PC-3 (cell line): ENCODE results near the gene SNX5. TPM values are rescaled to one million over a fixed set of nuclear protein-coding genes. Genes with fewer than 3 reads are reported as not detected.

Experiments
- ATAC-seq: fragments of 200-7000 bp; cut with Tn5 transposase; 2 replicates; pipeline ENCODE4 v1.9.1; 2020; ENCODE audit warnings: mild to moderate bottlenecking, moderate library complexity
- BruUV-seq: library from RNA; stranded (reverse); fragments of 400-500 nt; replicated peaks from 2 replicates; lab custom pipeline; 2021; lab: Mats Ljungman, UMichigan
- CTCF ChIA-PET: fragments of 300-600 bp; sonication (Branson Sonifier 250); formaldehyde crosslinking; loops from one replicate; lab custom pipeline; 2022; ENCODE audit warnings: antibody characterized with exemption; lab: Charles Lee
- POLR2A ChIA-PET: fragments of 300-600 bp; sonication (Branson Sonifier 250); formaldehyde crosslinking; loops from one replicate; lab custom pipeline; 2022; ENCODE audit warnings: antibody characterized with exemption; ENCODE audit not compliant: unreplicated experiment; lab: Charles Lee
- DNase-seq: peaks from one replicate; pipeline ENCODE4 v3.0.0-alpha.2; 2015
- H2AFZ ChIP-seq: fragments of 300-600 bp; sonication (generic); 2 replicates; pipeline ENCODE4 v1.6.0; 2016; ENCODE audit warnings: antibody characterized with exemption, low read length
- H3F3A ChIP-seq: fragments of 300-600 bp; sonication (generic); one replicate; pipeline ENCODE4 v1.6.0; 2017; ENCODE audit warnings: antibody characterized with exemption, low read length, control low read depth, mild to moderate bottlenecking; ENCODE audit not compliant: unreplicated experiment
- H3K27ac ChIP-seq: fragments of 300-600 bp; sonication (generic); 2 replicates; pipeline ENCODE4 v1.5.1; 2016; ENCODE audit warnings: mild to moderate bottlenecking, low read length
- H3K27me3 ChIP-seq: fragments of 300-600 bp; sonication (generic); 2 replicates; pipeline ENCODE4 v1.6.1; 2016; ENCODE audit warnings: low read length, mixed read lengths
- H3K36me3 ChIP-seq: fragments of 300-600 bp; sonication (generic); 2 replicates; pipeline ENCODE4 v1.6.1; 2016; ENCODE audit warnings: low read depth, mixed run types, low read length, mixed read lengths
- H3K4me1 ChIP-seq: fragments of 300-600 bp; sonication (generic); 2 replicates; pipeline ENCODE4 v1.5.1; 2016; ENCODE audit warnings: low read length; ENCODE audit not compliant: insufficient read depth
- H3K4me2 ChIP-seq: fragments of 300-600 bp; sonication (generic); 2 replicates; pipeline ENCODE4 v1.6.0; 2016; ENCODE audit warnings: low read length
- H3K4me3 ChIP-seq: fragments of 300-600 bp; sonication (generic); 2 replicates; pipeline ENCODE4 v1.5.1; 2016; ENCODE audit warnings: mild to moderate bottlenecking, low read length, mixed read lengths
- H3K79me2 ChIP-seq: fragments of 300-600 bp; sonication (generic); 2 replicates; pipeline ENCODE4 v1.6.1; 2017; ENCODE audit warnings: low read length, mixed read lengths
- H3K9ac ChIP-seq: fragments of 300-600 bp; sonication (generic); 2 replicates; pipeline ENCODE4 v1.6.0; 2016; ENCODE audit warnings: mild to moderate bottlenecking, low read length
- H3K9me2 ChIP-seq: fragments of 300-600 bp; sonication (generic); replicated peaks from 2 replicates; pipeline ENCODE4 v1.6.1; 2016; ENCODE audit warnings: mixed run types, low read length, mixed read lengths
- H3K9me3 ChIP-seq: fragments of 300-600 bp; sonication (generic); 2 replicates; pipeline ENCODE4 v1.6.1; 2016; ENCODE audit warnings: low read length, mixed read lengths
- H4K20me1 ChIP-seq: fragments of 300-600 bp; sonication (generic); 2 replicates; pipeline ENCODE4 v1.6.1; 2016; ENCODE audit warnings: low read length, mixed read lengths
- CTCF ChIP-seq: fragments of 300-600 bp; sonication (generic); conservative IDR thresholded peaks from 2 replicates; pipeline ENCODE4 v1.5.1; 2017; ENCODE audit warnings: antibody characterized with exemption, low read depth, mild to moderate bottlenecking, low read length
- EZH2 ChIP-seq: fragments of 300-600 bp; sonication (generic); IDR thresholded peaks from one replicate; pipeline ENCODE4 v1.6.1; 2017; ENCODE audit warnings: antibody characterized with exemption, mild to moderate bottlenecking, low read length; ENCODE audit not compliant: unreplicated experiment
- EZH2phosphoT487 ChIP-seq: fragments of 300-600 bp; sonication (generic); IDR thresholded peaks from 2 replicates; pipeline ENCODE4 v1.6.1; 2018; ENCODE audit warnings: mild to moderate bottlenecking, antibody characterized with exemption, low read length, borderline replicate concordance
- intact Hi-C: fragments of 100-400 bp; cut with micrococcal nuclease; formaldehyde crosslinking; loops from 2 replicates; pipeline ENCODE4 v1.9.0; 2023
- total RNA-seq: library from RNA; depleted of rRNA; stranded (reverse); fragments of >200 nt; gene quantifications from 2 replicates; pipeline ENCODE4 v1.2.3, GENCODE V29; 2014

SNX5 gene
- total RNA-seq, 1 experiment from 2014 or later: 159 TPM

- Histone ChIP-seq H3K36me3 (peaks cover 97% of the 10 kb centered on the region), H3K79me2 (peaks cover 11% of the 10 kb centered on the region; the same call in 1 of the 2 replicates), H3K9me2 (no peaks in the 10 kb centered on the region), H4K20me1 (peaks cover 31% of the 10 kb centered on the region), H3F3A (peaks cover 5% of the 10 kb centered on the region), H3K27ac (no peak overlapping the region), H2AFZ (no peak overlapping the region), H3K4me3 (no peak overlapping the region), H3K4me2 (no peak overlapping the region), H3K4me1 (no peaks in the 10 kb centered on the region), H3K9ac (no peak overlapping the region), H3K9me3 (no peaks in the 10 kb centered on the region), H3K27me3 (no peaks in the 10 kb centered on the region)
- ATAC-seq (no peak), DNase-seq (no peak)
- POLR2A ChIA-PET: no interaction called here
- no peak for TF ChIP-seq EZH2phosphoT487
- no peak for TF ChIP-seq EZH2
- no peak for TF ChIP-seq CTCF
- intact Hi-C loops: no loop called here
- CTCF ChIA-PET: no interaction called here
- BruUV-seq: no TSS peak
Measured at GRCh38 chr20:17946572-17947473, 21.8 kb downstream of the SNX5 start.

- no peaks in the 10 kb centered on the region for H3K4me1 ChIP-seq
- H3K36me3 ChIP-seq: peaks cover 97% of the 10 kb centered on the region
- peaks cover 36% of the 10 kb centered on the region for H4K20me1 ChIP-seq
- no peak overlapping the region for H3K4me3 ChIP-seq
- DNase-seq (no peak), ATAC-seq (no peak)
- ChIA-PET POLR2A (interaction anchor here (0.6 kb wide), 1 partner anchor 20 kb away, joined by 3 read pairs; no protein-coding TSS in a partner anchor), CTCF (no interaction called here)
- intact Hi-C loops: no loop called here
- no peaks in the 10 kb centered on the region for H3K9me3 ChIP-seq
- no peak overlapping the region for H3K9ac ChIP-seq
- H3K9me2 ChIP-seq: no peaks in the 10 kb centered on the region
- no peak overlapping the region for H2AFZ ChIP-seq
- no peak overlapping the region for H3K27ac ChIP-seq
- H3K79me2 ChIP-seq: peaks cover 6% of the 10 kb centered on the region; the same call in 1 of the 2 replicates
- TF ChIP-seq CTCF (no peak), EZH2 (no peak), EZH2phosphoT487 (no peak)
- H3K27me3 ChIP-seq: no peaks in the 10 kb centered on the region
- peaks cover 10% of the 10 kb centered on the region for H3F3A ChIP-seq
- no TSS peak for BruUV-seq
- no peak overlapping the region for H3K4me2 ChIP-seq
Measured at GRCh38 chr20:17946040-17946439, 22.6 kb downstream of the SNX5 start.

GRCh38 chr20:17944854-17945474, 23.6 kb downstream of the SNX5 start:
- Histone ChIP-seq H3K9ac (no peak overlapping the region), H3K9me3 (no peaks in the 10 kb centered on the region), H3K27me3 (no peaks in the 10 kb centered on the region), H3K36me3 (peaks cover 86% of the 10 kb centered on the region), H4K20me1 (peaks cover 29% of the 10 kb centered on the region; the same call in 1 of the 2 replicates), H3K79me2 (no peaks in the 10 kb centered on the region; the same call in 1 of the 2 replicates), H2AFZ (no peak overlapping the region), H3K4me2 (no peak overlapping the region), H3K9me2 (no peaks in the 10 kb centered on the region), H3F3A (peaks cover 10% of the 10 kb centered on the region), H3K4me3 (no peak overlapping the region), H3K4me1 (no peaks in the 10 kb centered on the region), H3K27ac (no peak overlapping the region)
- ChIA-PET POLR2A (no interaction called here), CTCF (no interaction called here)
- no peak for DNase-seq
- TF ChIP-seq EZH2phosphoT487 (no peak), EZH2 (no peak), CTCF (no peak)
- ATAC-seq: no peak
- no TSS peak for BruUV-seq
- intact Hi-C loops: no loop called here
